DOHH2 (cell line): ENCODE measurements around the gene CEBPZ.

ENCODE experiments used
- H3F3A ChIP-seq: fragments of 200-600 bp; sonication (generic), shearing (Covaris generic); 2 replicates; pipeline ENCODE4 v1.6.0; 2016; ENCODE audit warnings: antibody characterized with exemption, mild to moderate bottlenecking; ENCODE audit not compliant: control insufficient read depth, insufficient read depth
- H3K27ac ChIP-seq: fragments of 200-600 bp; sonication (generic); 2 replicates; pipeline ENCODE4 v1.5.1; 2014; ENCODE audit warnings: low read depth, mild to moderate bottlenecking, low read length, moderate library complexity
- H3K27me3 ChIP-seq: fragments of 200-600 bp; sonication (generic); 2 replicates; pipeline ENCODE4 v1.6.1; 2014; ENCODE audit warnings: mild to moderate bottlenecking, low read length, mixed read lengths; ENCODE audit not compliant: control insufficient read depth
- H3K36me3 ChIP-seq: fragments of 200-600 bp; sonication (generic); 2 replicates; pipeline ENCODE4 v1.6.1; 2014; ENCODE audit warnings: mild to moderate bottlenecking, low read length, moderate library complexity, mixed read lengths; ENCODE audit not compliant: control insufficient read depth
- H3K4me1 ChIP-seq: fragments of 200-600 bp; sonication (generic); 2 replicates; pipeline ENCODE4 v1.6.1; 2014; ENCODE audit warnings: mild to moderate bottlenecking, low read length, mixed read lengths; ENCODE audit not compliant: control insufficient read depth
- H3K4me2 ChIP-seq: fragments of 200-600 bp; sonication (generic); 2 replicates; pipeline ENCODE4 v1.6.0; 2014; ENCODE audit warnings: mild to moderate bottlenecking, low read length, moderate library complexity
- H3K4me3 ChIP-seq: fragments of 200-600 bp; sonication (generic); 2 replicates; pipeline ENCODE4 v1.5.1; 2014; ENCODE audit warnings: mild to moderate bottlenecking, low read length, mixed read lengths
- H3K79me2 ChIP-seq: fragments of 200-600 bp; sonication (generic); 2 replicates; pipeline ENCODE4 v1.6.1; 2014; ENCODE audit warnings: mild to moderate bottlenecking, low read length, mixed read lengths; ENCODE audit not compliant: control insufficient read depth
- H3K9me2 ChIP-seq: fragments of 200-600 bp; sonication (generic); replicated peaks from 2 replicates; pipeline ENCODE4 v1.6.1; 2014; ENCODE audit warnings: mild to moderate bottlenecking, low read length, mixed read lengths; ENCODE audit not compliant: control insufficient read depth
- H3K9me3 ChIP-seq: fragments of 200-600 bp; sonication (generic); 2 replicates; pipeline ENCODE4 v1.6.1; 2014; ENCODE audit warnings: antibody characterized with exemption, low read length, mixed read lengths; ENCODE audit not compliant: control insufficient read depth, insufficient read depth
- H4K20me1 ChIP-seq: fragments of 200-600 bp; sonication (generic); 2 replicates; pipeline ENCODE4 v1.6.0; 2014; ENCODE audit warnings: low read depth, mild to moderate bottlenecking, antibody characterized with exemption, low read length, moderate library complexity; ENCODE audit not compliant: control insufficient read depth, insufficient read depth
- CTCF ChIP-seq: fragments of 200-600 bp; sonication (generic); IDR thresholded peaks from one replicate; pipeline ENCODE4 v1.5.1; 2014; ENCODE audit warnings: antibody characterized with exemption, mild to moderate bottlenecking, low read depth, low read length; ENCODE audit not compliant: poor library complexity, severe bottlenecking
- EZH2phosphoT487 ChIP-seq: fragments of 200-600 bp; sonication (generic); IDR thresholded peaks from 2 replicates; pipeline ENCODE4 v1.6.1; 2017; ENCODE audit warnings: borderline replicate concordance, mild to moderate bottlenecking, antibody characterized with exemption, low read length, moderate library complexity, mixed read lengths

CEBPZ gene

DNA sequence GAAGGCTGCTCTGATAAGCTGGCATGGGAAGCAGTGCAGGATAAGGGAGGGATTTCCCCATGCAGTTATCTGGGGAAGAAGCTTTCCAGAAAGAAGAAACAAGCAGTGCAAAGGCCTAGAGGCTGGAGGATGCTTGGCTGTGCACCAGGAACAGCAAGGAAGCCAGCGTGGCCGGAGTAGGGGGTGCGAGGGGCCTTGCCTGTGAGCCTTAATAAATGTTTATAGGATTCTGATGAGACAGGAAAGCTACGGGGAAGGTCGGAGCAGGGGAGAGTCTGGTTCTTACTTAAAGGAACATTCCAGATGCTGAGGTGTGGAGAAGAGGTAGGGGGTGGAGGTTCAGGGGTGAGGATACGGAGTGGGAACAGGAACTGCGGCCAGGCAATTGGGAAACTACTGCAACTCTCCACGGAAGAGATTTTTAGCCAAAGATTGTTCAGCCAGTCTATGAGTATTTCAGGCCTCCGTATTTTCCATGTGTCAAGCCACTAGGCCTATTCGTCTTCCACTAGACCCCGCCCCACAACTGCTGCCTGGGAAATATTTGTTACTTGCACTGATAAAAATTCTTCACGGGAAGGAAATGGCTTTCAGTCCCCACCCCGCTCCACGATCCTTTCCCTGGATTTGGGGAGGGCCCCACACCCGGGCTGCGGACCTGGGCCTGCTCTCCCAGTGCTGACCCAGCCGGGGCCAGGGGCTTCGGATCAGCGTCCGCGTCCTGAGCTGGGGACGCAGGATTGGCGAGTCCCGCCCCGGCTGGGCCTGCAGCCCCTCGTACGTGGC, 75.1 kb downstream of the CEBPZ start:
- TF ChIP-seq CTCF (no peak), EZH2phosphoT487 (no peak)
- Histone ChIP-seq H3K27ac (0 out of 2 replicates have a peak overlapping the region, but pooled peaks have one; percentile 15), H3K27me3 (no peaks in the 10 kb centered on the region), H3K79me2 (peaks cover 29% of the 10 kb centered on the region), H3K9me3 (no peaks in the 10 kb centered on the region), H3K36me3 (no peaks in the 10 kb centered on the region), H3K9me2 (no peaks in the 10 kb centered on the region), H3K4me1 (peaks cover 25% of the 10 kb centered on the region), H4K20me1 (no peaks in the 10 kb centered on the region), H3K4me3 (peak overlapping the region; percentile 92), H3F3A (no peaks in the 10 kb centered on the region), H3K4me2 (peak overlapping the region; percentile 85)

GRCh38 chr2:37154785-37155184, 76.6 kb downstream of the CEBPZ start:
- no peaks in the 10 kb centered on the region for H3K27me3 ChIP-seq
- no peak overlapping the region for H3K27ac ChIP-seq
- H4K20me1 ChIP-seq = no peaks in the 10 kb centered on the region
- no peaks in the 10 kb centered on the region for H3K9me3 ChIP-seq
- H3K4me3 ChIP-seq = no peak overlapping the region
- peaks cover 28% of the 10 kb centered on the region for H3K4me1 ChIP-seq
- TF ChIP-seq EZH2phosphoT487 = no peak
- 0 out of 2 replicates have a peak, but pooled peaks cover under 1% of the 10 kb centered on the region for H3K36me3 ChIP-seq
- H3K79me2 ChIP-seq = peaks cover 32% of the 10 kb centered on the region
- no peaks in the 10 kb centered on the region for H3F3A ChIP-seq
- H3K9me2 ChIP-seq = no peaks in the 10 kb centered on the region
- peak overlapping the region; percentile 85 for H3K4me2 ChIP-seq

DNA sequence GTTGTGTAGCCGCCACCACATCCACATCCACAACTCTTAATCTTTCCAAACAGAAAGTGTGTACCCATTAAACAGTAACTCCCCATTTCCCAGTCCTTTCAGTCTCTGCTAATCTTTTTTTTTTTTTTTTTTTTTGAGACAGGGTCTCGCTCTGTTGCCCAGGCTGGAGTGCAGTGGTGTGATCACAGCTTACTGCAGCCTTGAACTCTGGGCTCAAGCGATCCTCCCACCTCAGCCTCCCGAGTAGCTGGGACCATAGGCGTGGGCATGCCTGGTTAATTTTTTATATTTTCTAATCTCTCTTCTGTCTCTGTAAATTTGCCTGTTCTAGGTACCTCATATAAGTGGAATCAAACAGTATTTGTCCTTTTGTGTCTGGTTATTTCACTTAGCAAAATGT, 78.2 kb downstream of the CEBPZ start:
- Histone ChIP-seq H3K27me3 (no peaks in the 10 kb centered on the region), H3K4me3 (no peak overlapping the region), H3F3A (no peaks in the 10 kb centered on the region), H3K4me2 (no peak overlapping the region), H3K4me1 (peaks cover 30% of the 10 kb centered on the region), H4K20me1 (no peaks in the 10 kb centered on the region), H3K9me3 (no peaks in the 10 kb centered on the region), H3K9me2 (no peaks in the 10 kb centered on the region), H3K36me3 (peaks cover 8% of the 10 kb centered on the region; the same call in 1 of the 2 replicates), H3K79me2 (peaks cover 32% of the 10 kb centered on the region), H3K27ac (no peak overlapping the region)
- no peak for TF ChIP-seq EZH2phosphoT487
- TF ChIP-seq CTCF = no peak
